Common myeloid progenitor, CD34-positive (primary cell): ENCODE measurements around the gene BRAT1.

ENCODE experiments used
- CTCF ChIA-PET: fragments of 350-600 bp; sonication (Branson Sonifier 250); formaldehyde crosslinking; loops from one replicate; lab custom pipeline; 2021; ENCODE audit warnings: antibody characterized with exemption; lab: Charles Lee
- POLR2A ChIA-PET: fragments of 350-600 bp; sonication (Branson Sonifier 250); formaldehyde crosslinking; loops from one replicate; lab custom pipeline; 2021; ENCODE audit warnings: antibody characterized with exemption; lab: Charles Lee
- DNase-seq, 3 donors: peaks; one replicate each; pipeline versions ENCODE4 v3.0.0 to v3.0.0-alpha.2; 2013
- H3K27ac ChIP-seq, 2 experiments: 1 replicate in 1 of 2; 2 replicates in 1 of 2; pipeline ENCODE4 v1.7.0; 2013; ENCODE audit warnings: inconsistent platforms in 2 of 2, low read length in 2 of 2, mild to moderate bottlenecking in 2 of 2, low read depth in 1 of 2, moderate library complexity in 1 of 2; ENCODE audit not compliant: severe bottlenecking in 2 of 2, insufficient read depth in 1 of 2, poor library complexity in 1 of 2
- H3K27me3 ChIP-seq, 5 experiments: replicated peaks in 2 of 5; 1 replicate in 3 of 5; 2 replicates in 2 of 5; pipeline versions ENCODE4 v1.6.1 to v1.7.0; 2013; ENCODE audit warnings: low read length in 4 of 5, mild to moderate bottlenecking in 2 of 5, moderate library complexity in 2 of 5, inconsistent platforms in 1 of 5; ENCODE audit not compliant: insufficient read depth in 5 of 5, control insufficient read depth in 4 of 5
- H3K36me3 ChIP-seq, 4 experiments: 1 replicate in 2 of 4; 2 replicates in 2 of 4; pipeline versions ENCODE4 v1.6.1 to v1.7.0; 2013; ENCODE audit warnings: low read length in 3 of 4, control low read depth in 1 of 4, mild to moderate bottlenecking in 1 of 4; ENCODE audit not compliant: control insufficient read depth in 4 of 4, insufficient read depth in 4 of 4
- H3K4me1 ChIP-seq, 4 experiments: 1 replicate in 3 of 4; 2 replicates in 1 of 4; pipeline versions ENCODE4 v1.6.1 to v1.7.1; 2013; ENCODE audit warnings: low read length in 3 of 4, mild to moderate bottlenecking in 3 of 4, control low read depth in 1 of 4, inconsistent platforms in 1 of 4, moderate library complexity in 1 of 4; ENCODE audit not compliant: control insufficient read depth in 4 of 4, insufficient read depth in 4 of 4; ENCODE audit errors: control extremely low read depth in 1 of 4
- H3K4me3 ChIP-seq, 7 experiments: 1 replicate in 4 of 7; 2 replicates in 3 of 7; pipeline versions ENCODE4 v1.5.1 to v1.7.0; 2013; ENCODE audit warnings: mild to moderate bottlenecking in 7 of 7, low read length in 6 of 7, moderate library complexity in 6 of 7, inconsistent platforms in 2 of 7, low read depth in 2 of 7, control low read depth in 1 of 7; ENCODE audit not compliant: insufficient read depth in 4 of 7, control insufficient read depth in 1 of 7; ENCODE audit errors: extremely low read depth in 1 of 7
- H3K9me3 ChIP-seq, 5 experiments: 1 replicate in 4 of 5; 2 replicates in 1 of 5; pipeline versions ENCODE4 v1.6.1 to v1.7.1; 2013; ENCODE audit warnings: low read length in 4 of 5, mild to moderate bottlenecking in 2 of 5, inconsistent platforms in 1 of 5, low read depth in 1 of 5, moderate library complexity in 1 of 5; ENCODE audit not compliant: control insufficient read depth in 4 of 5, insufficient read depth in 2 of 5; ENCODE audit errors: control extremely low read depth in 1 of 5
- WGBS: methylation state at CpG from one replicate; pipeline ENCODE4 v1.1.5; 2013; ENCODE audit not compliant: insufficient coverage; 5-methylcytosine and 5-hydroxymethylcytosine counted together

Gene BRAT1

DNA sequence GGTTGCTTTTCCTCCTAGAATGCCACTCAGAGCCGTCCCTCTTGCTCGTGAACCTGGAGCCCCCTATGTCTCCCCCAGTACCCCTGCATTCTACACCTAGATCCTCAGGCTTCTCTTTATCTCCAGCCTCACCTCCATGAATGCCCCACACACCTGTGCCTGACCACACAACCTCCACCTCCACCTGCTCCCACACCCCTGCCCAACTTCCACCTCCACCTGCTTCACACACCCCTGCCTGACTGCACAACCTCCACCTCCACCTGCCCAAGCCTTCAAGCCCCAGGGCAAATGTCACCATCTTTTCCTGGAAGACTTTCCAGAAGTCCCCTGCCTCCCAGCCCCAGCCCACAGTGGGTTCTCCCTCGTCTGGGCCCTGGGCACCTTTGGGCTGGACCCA is 42.6 kb downstream of the BRAT1 start:
- no peak for DNase-seq
- Histone ChIP-seq H3K27me3 (no peaks in the 10 kb centered on the region), H3K4me3 (no peak overlapping the region), H3K9me3 (no peaks in the 10 kb centered on the region), H3K4me1 (peaks cover 3 to 68% (median 60%) of the 10 kb centered on the region in 4 experiments), H3K27ac (peak overlapping the region in 1 of 2 experiments; percentile 15), H3K36me3 (no peaks in the 10 kb centered on the region)
- CTCF ChIA-PET: interaction anchor here (2.8 kb wide), 1 partner anchor 9 kb away, joined by 12 read pairs; no protein-coding TSS in a partner anchor
- POLR2A ChIA-PET: no interaction called here
- WGBS: 86% methylated on average over 2 of the region's 3 CpGs

DNA sequence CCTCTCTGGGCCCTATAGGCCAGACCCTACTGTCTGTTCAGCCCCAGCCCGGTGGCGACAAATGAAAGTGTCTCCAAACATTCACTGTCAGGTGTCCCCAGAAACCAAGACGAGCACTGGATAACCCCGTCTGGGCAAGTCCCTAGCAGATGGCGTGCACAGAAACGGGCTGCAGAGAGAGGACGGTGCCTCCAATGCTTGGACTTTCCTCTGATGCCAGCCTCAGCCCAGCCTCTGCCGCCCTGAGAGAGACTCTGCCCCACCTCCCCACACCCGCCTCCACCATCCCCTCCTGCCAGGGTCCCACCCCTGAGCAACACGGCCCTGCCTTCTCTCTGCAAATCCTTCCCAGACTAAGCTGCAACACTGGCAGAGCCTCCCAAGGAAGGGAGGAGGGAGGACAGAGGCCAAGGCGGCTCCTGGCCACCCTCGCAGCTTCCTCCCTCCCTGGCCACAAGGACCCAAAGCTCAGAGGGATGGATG is 43.1 kb downstream of the BRAT1 start:
- CTCF ChIA-PET: interaction anchor here (1.4 to 2.8 kb wide), 2 partner anchors 9 to 43 kb away, joined by 3 to 12 read pairs; no protein-coding TSS in a partner anchor
- POLR2A ChIA-PET: interaction anchor here (1.8 to 2.4 kb wide), 2 partner anchors 8 to 17 kb away, joined by 13 to 28 read pairs; partner anchors contain the start of gene LFNG
- Histone ChIP-seq H3K27ac (peak overlapping the region in 1 of 2 experiments; percentile 79), H3K4me3 (peak overlapping the region in 2 of 7 experiments; percentile 1 to 59), H3K4me1 (peaks cover 3 to 71% (median 64%) of the 10 kb centered on the region in 4 experiments), H3K27me3 (no peaks in the 10 kb centered on the region), H3K36me3 (no peaks in the 10 kb centered on the region), H3K9me3 (no peaks in the 10 kb centered on the region)
- WGBS: 52% methylated on average over 8 of the region's 12 CpGs
- DNase-seq: peak in 2 of 3 donors; percentile 50

DNA sequence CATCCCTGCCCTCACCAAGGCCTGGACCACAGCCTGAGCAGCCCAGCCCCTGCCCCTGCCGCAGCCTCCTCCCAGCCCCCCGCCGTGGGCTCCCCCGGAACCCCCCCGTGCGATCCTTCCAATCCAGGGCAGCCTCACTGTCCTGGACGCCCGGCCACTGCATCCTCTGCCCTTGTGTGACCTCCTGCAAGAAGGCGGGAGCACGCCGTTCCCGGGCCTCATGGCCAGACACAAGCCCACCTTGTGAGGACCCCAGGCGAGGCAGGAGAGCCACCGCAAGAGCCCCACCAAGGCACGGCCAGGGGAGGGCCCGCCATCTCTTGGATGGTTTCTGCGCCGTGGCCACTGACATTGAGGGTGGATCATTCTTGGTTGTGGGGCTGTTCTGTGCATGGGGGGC is 43.6 kb downstream of the BRAT1 start:
- no peak for DNase-seq
- Histone ChIP-seq H3K4me3 (peak overlapping the region in 4 of 7 experiments; percentile 1 to 59 (median 46)), H3K4me1 (peaks cover 3 to 69% (median 60%) of the 10 kb centered on the region in 4 experiments), H3K36me3 (no peaks in the 10 kb centered on the region), H3K9me3 (no peaks in the 10 kb centered on the region), H3K27ac (peak overlapping the region; percentile 66 to 79), H3K27me3 (no peaks in the 10 kb centered on the region)
- ChIA-PET CTCF (interaction anchor here (1.0 to 2.8 kb wide), 10 partner anchors 10 to 204 kb away, joined by 3 to 22 read pairs (median 4); no protein-coding TSS in a partner anchor), POLR2A (interaction anchor here (0.5 to 2.4 kb wide), 9 partner anchors 8 to 202 kb away, joined by 3 to 28 read pairs (median 6); partner anchors contain the start of gene LFNG)
- 20% methylated on average over 16 of the region's 18 CpGs for WGBS

DNA sequence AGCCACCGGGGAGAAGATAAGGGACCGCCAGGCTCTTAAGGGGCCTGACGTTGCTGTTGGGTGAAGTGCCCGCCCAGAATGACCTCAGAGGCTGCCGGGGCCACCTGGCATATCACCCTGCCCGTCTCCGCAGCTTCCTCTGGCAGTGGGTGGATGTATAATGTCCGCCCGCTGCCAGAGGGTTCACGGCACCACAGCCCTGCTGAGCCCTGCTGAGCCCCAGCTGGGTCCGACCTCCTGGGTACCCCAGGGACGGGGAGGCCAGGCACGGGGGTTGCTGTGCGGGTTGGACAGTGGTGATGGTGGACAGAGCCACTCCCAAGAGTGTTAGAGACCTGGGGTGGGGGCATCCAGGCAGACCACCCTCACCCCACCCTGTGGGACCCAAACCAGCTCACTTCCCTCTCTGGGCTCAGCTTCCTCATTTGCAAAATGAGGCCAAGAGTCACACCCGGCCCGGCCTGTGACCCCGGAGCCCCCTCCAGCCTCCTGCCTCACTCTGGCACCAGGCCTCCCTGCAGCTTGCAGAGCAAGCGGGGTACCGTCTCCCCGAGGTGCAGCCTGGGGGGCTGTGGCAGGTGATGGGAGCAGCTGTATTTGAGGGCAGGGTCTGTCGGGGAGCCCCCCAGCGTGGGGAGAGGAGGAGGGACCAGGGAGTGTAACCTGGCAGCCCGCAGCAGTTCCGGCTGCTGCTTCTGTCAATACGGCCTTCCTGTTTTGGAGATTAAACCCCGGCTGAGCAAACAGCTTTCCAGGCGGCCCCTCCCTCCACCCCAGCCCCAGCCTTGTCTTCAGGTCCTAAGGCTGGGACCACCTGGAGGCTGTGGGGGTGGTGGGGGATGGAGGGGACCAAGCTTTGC is 44.2 kb downstream of the BRAT1 start:
- ChIA-PET POLR2A (interaction anchor here (0.5 to 2.4 kb wide), 11 partner anchors 9 to 202 kb away, joined by 3 to 28 read pairs (median 5); partner anchors contain the start of genes BRAT1 and LFNG), CTCF (interaction anchor here (1.0 to 2.8 kb wide), 11 partner anchors 11 to 205 kb away, joined by 3 to 22 read pairs (median 4); no protein-coding TSS in a partner anchor)
- H3K4me3 ChIP-seq: peak overlapping the region in 5 of 7 experiments; percentile 29 to 59 (median 51)
- H3K9me3 ChIP-seq: no peaks in the 10 kb centered on the region
- no peaks in the 10 kb centered on the region for H3K27me3 ChIP-seq
- H3K4me1 ChIP-seq: peaks cover 3 to 65% (median 58%) of the 10 kb centered on the region in 4 experiments
- H3K27ac ChIP-seq: peak overlapping the region; percentile 66 to 79
- WGBS: 0% methylated on average over 13 of the region's 27 CpGs
- no peaks in the 10 kb centered on the region for H3K36me3 ChIP-seq
- DNase-seq: peak; percentile 76 to 96 (median 91)

DNA sequence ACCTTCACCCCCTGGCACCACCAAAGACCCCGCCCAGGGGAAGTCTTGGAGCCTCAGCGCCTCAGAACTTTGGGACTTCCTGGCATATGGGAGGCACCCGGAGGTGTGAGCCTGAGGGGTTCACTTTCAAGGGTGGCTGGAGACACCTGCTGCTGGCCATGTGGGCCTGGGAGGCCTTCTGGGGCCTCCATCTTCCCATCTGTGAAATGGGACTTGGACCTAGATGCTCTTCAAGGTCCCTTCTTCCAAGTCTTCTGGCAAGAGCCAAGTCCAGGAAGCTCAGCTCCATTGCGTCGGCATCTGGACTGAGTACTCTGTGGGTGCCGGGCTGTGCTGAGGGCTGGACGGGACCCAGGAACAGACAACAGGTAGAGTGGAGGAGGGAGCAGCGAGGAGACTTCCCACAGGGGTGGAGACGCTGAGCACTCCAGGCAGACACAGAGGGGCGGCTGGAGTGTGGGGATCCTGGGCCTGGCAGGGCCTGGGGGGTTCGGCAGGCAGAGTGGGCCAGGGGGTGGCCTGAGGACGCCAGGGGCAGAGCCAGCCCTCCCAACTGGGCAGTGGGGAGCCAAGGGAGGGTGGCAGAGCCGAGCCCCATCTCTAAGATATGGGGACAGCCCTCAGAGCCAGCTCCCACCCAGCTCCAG is 45.1 kb downstream of the BRAT1 start:
- Histone ChIP-seq H3K9me3 (no peaks in the 10 kb centered on the region), H3K27ac (peak overlapping the region; percentile 66 to 79), H3K4me1 (peaks cover 3 to 65% (median 57%) of the 10 kb centered on the region in 4 experiments), H3K36me3 (no peaks in the 10 kb centered on the region), H3K4me3 (peak overlapping the region in 3 of 7 experiments; percentile 30 to 59 (median 52)), H3K27me3 (no peaks in the 10 kb centered on the region)
- ChIA-PET CTCF (interaction anchor here (0.9 to 2.8 kb wide), 10 partner anchors 8 to 58 kb away, joined by 3 to 22 read pairs (median 4); no protein-coding TSS in a partner anchor), POLR2A (interaction anchor here (0.9 to 2.4 kb wide), 8 partner anchors 10 to 189 kb away, joined by 3 to 28 read pairs (median 6); partner anchors contain the start of genes BRAT1 and LFNG)
- no peak for DNase-seq
- 77% methylated on average over 10 of the region's 13 CpGs for WGBS

DNA sequence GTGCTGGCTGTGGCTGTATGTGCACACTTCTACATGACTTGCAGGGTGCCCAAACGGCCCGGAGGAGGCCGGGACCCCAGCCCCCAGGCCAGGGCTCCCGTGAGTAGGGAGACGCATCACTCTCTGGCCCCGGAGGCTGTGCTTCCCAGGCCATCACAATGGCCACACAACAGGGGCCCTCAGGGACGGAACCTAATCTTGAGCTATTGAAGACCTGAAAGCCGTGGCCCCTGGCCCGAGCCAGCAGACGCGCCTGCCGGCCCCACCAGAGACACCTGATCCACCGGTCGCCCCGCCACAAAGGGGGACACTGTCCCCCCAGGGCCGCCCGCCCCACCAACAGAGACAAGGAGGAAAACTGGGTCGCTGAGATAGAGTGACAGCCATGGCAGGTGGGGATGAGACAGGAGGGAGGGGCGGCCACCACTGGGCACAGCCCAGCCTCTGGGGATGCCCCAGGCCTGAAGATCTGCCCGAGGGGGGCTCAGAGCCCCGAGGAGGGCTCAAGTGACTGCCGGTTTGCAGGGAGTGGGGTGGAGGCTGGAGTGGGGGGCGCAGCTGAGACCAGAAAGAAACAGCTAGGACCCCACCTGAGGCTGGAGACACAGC is 45.9 kb downstream of the BRAT1 start:
- H3K27me3 ChIP-seq: no peaks in the 10 kb centered on the region
- no peaks in the 10 kb centered on the region for H3K9me3 ChIP-seq
- H3K4me3 ChIP-seq: no peak overlapping the region
- WGBS: 72% methylated on average over 14 of the region's 23 CpGs
- DNase-seq: no peak
- peaks cover 3 to 65% (median 58%) of the 10 kb centered on the region in 4 experiments for H3K4me1 ChIP-seq
- no peaks in the 10 kb centered on the region for H3K36me3 ChIP-seq
- no peak overlapping the region for H3K27ac ChIP-seq
- ChIA-PET CTCF (interaction anchor here (0.7 to 2.6 kb wide), 6 partner anchors 8 to 57 kb away, joined by 3 to 22 read pairs (median 4); no protein-coding TSS in a partner anchor), POLR2A (interaction anchor here (1.8 kb wide), 1 partner anchor 11 kb away, joined by 10 read pairs; no protein-coding TSS in a partner anchor)
